Measurements from ENCODE around the gene FNDC10. TPM values are rescaled to one million over a fixed set of nuclear protein-coding genes. Genes with fewer than 3 reads are reported as not detected.

FNDC10 gene
- total RNA-seq, 4 donors from 2014 or later: 5.8 to 15.6 (median 7.9) TPM

Other genes with a start within 250 kb of the FNDC10 start
- gene MXRA8, start 241.6 kb downstream of the FNDC10 start, total RNA-seq: 10 to 100 TPM in 2 of 4 donors, 1 to 10 TPM in 1, under 1 TPM in 1; 0.45 to 33.8 (median 12.8) TPM
- gene AURKAIP1, start 224.9 kb downstream of the FNDC10 start, total RNA-seq: 100 to 1,000 TPM in 3 of 4 donors, 10 to 100 TPM in 1; 92.7 to 134 (median 123) TPM
- gene CCNL2, start 200.8 kb downstream of the FNDC10 start, total RNA-seq: 100 to 1,000 TPM in 2 of 4 donors, 10 to 100 TPM in 2; 42.5 to 213 (median 104) TPM
- gene MRPL20, start 192.8 kb downstream of the FNDC10 start, total RNA-seq: 100 to 1,000 TPM in 3 of 4 donors, 10 to 100 TPM in 1; 98.0 to 157 (median 116) TPM
- gene ANKRD65, start 178.9 kb downstream of the FNDC10 start, total RNA-seq: 10 to 100 TPM in 2 of 4 donors, 1 to 10 TPM in 2; 4.7 to 28.3 (median 14.4) TPM
- gene VWA1, start 164.4 kb downstream of the FNDC10 start, total RNA-seq: 10 to 100 TPM; 20.0 to 55.0 (median 34.6) TPM
- under 1 TPM; under 0.01 to 1.00 (median 0.28) TPM for gene ATAD3C, start 150.4 kb downstream of the FNDC10 start, total RNA-seq
- gene ATAD3B, start 128.4 kb downstream of the FNDC10 start, total RNA-seq: 10 to 100 TPM in 3 of 4 donors, 1 to 10 TPM in 1; 9.9 to 40.1 (median 24.1) TPM
- 10 to 100 TPM; 27.0 to 53.8 (median 32.6) TPM for gene ATAD3A, start 88.0 kb downstream of the FNDC10 start, total RNA-seq
- gene TMEM240, start 59.5 kb downstream of the FNDC10 start, total RNA-seq: 1 to 10 TPM in 1 of 4 donors, not detected in 3; 2.7 TPM
- 100 to 1,000 TPM in 3 of 4 donors, 10 to 100 TPM in 1; 98.4 to 125 (median 124) TPM for gene SSU72, start 25.3 kb downstream of the FNDC10 start, total RNA-seq
- gene MIB2, start 15.4 kb upstream of the FNDC10 start, total RNA-seq: 10 to 100 TPM; 80.0 to 99.8 (median 96.6) TPM
- 1 to 10 TPM in 3 of 4 donors, under 1 TPM in 1; 0.49 to 7.6 (median 2.7) TPM for gene MMP23B, start 32.0 kb upstream of the FNDC10 start, total RNA-seq
- 10 to 100 TPM; 10.1 to 17.2 (median 13.7) TPM for gene CDK11B, start 58.9 kb upstream of the FNDC10 start, total RNA-seq
- gene SLC35E2B, start 92.7 kb upstream of the FNDC10 start, total RNA-seq: 10 to 100 TPM; 13.2 to 34.3 (median 25.7) TPM
- gene CDK11A, start 124.2 kb upstream of the FNDC10 start, total RNA-seq: 10 to 100 TPM; 12.7 to 32.2 (median 22.4) TPM
- gene NADK, start 178.3 kb upstream of the FNDC10 start, total RNA-seq: 10 to 100 TPM; 36.1 to 57.6 (median 39.5) TPM